ENCODE measurements around the gene JARID2.

- TF ChIP-seq NFXL1 (IDR thresholded peaks at IDR 0.05; ENCODE audit: borderline replicate concordance) = no peak
- TF ChIP-seq RCOR1 (conservative IDR thresholded peaks at IDR 0.05; ENCODE audit: low read depth, low read length) = no peak
- no peak for TF ChIP-seq CTCF (IDR thresholded peaks at IDR 0.05 in 2 of 3, conservative IDR thresholded peaks at IDR 0.05 in 1 of 3; ENCODE audit: control insufficient read depth in 2 of 3, extremely low read depth in 1 of 3, insufficient read depth in 1 of 3, low read depth in 3 of 3, low read length in 3 of 3)
- TF ChIP-seq POLR2AphosphoS5 (IDR thresholded peaks at IDR 0.05; ENCODE audit: low read length) = no peak
- TF ChIP-seq EP300 (IDR thresholded peaks at IDR 0.05; ENCODE audit: borderline replicate concordance in 1 of 2, control insufficient read depth in 1 of 2, low read depth in 2 of 2, low read length in 2 of 2) = no peak
- TF ChIP-seq ZSCAN29 (IDR thresholded peaks at IDR 0.05) = no peak
- TF ChIP-seq ZNF274 (IDR thresholded peaks at IDR 0.05; ENCODE audit: insufficient read depth, insufficient read length) = no peak
- no peak for TF ChIP-seq CREB1 (IDR thresholded peaks at IDR 0.05; ENCODE audit: low read depth)
- TF ChIP-seq, protein P1, sequence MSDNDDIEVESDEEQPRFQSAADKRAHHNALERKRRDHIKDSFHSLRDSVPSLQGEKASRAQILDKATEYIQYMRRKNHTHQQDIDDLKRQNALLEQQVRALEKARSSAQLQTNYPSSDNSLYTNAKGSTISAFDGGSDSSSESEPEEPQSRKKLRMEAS (IDR thresholded peaks at IDR 0.05; ENCODE audit: low read depth, low read length) = no peak
- TF ChIP-seq SRF (IDR thresholded peaks at IDR 0.05; ENCODE audit: low read depth in 2 of 2, low read length in 2 of 2) = no peak
These were observed 31.9 kb upstream of the JARID2 start for GRCh38 chr6:15213838-15214400.
